Activated naive CD8-positive, alpha-beta T cell treated with anti-CD3 and anti-CD28 coated beads, Interleukin-2, amount 50 U/mL, for 24 hours (primary cell): ENCODE measurements around the gene IFT43.

Experiments
- ATAC-seq: fragments of 150-1000 bp; cut with Tn5 transposase; one replicate; pipeline ENCODE4 v1.10.0; 2021
- DNase-seq: peaks from one replicate; pipeline ENCODE4 v3.0.0; 2021
- H3K27ac Mint-ChIP-seq: one replicate; pipeline ENCODE4 v1.8.0; 2021; ENCODE audit warnings: mild to moderate bottlenecking, mixed read lengths
- H3K27me3 Mint-ChIP-seq: one replicate; pipeline ENCODE4 v1.8.0; 2021; ENCODE audit warnings: mixed read lengths
- H3K36me3 Mint-ChIP-seq: one replicate; pipeline ENCODE4 v1.8.0; 2021; ENCODE audit warnings: low read depth, mixed read lengths
- H3K4me1 Mint-ChIP-seq: one replicate; pipeline ENCODE4 v1.8.0; 2021; ENCODE audit warnings: mixed read lengths
- H3K4me3 Mint-ChIP-seq: one replicate; pipeline ENCODE4 v1.8.0; 2021; ENCODE audit warnings: mild to moderate bottlenecking, moderate library complexity, mixed read lengths
- H3K9me3 Mint-ChIP-seq: one replicate; pipeline ENCODE4 v1.8.0; 2021; ENCODE audit warnings: mixed read lengths

The IFT43 gene

DNA sequence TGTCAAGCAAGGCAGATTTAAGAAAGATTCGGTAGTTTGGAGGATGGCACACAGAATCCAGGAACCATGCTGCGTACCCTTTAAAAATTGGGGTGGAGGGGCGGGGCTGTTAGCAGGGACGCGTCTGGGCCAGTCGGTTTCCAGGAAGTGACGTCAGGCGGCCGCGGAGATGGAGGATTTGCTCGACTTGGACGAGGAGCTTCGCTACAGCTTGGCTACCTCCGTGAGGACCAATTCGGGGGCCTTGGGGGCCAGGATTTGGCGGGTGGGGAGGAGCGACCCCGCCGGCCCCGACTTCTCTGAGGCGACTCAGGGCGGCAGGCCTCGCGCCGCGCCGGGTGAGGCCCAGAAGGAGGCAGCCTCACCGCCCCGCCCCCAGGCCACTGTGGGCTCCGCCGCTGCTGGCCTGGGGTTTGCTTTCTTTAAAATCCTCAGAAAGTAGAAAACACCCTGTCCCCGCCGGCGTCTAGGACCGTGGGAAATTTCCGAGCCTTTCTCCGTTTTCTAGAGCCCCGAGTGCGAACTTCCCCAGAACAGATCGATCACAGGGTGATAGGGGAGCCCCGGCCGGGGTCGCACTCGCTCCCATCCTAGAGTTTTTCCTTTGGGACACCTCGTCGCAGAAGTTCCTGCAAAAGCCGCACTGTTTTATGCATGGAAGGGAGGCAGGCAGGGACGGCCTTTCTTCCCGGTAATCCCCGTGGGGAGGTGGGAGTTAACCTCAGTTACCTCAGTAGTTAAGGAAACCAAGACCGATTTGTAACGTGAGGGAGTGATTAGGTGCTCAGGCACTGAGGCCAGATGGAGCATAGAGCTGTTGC lies at the start of gene IFT43:
Gene IFT43 (plus strand): TSS at position 146 of the 821 bp plus-strand sequence. CDS start 24 bp downstream, at position 170.
- peak; percentile 73 for ATAC-seq
- Mint-ChIP-seq H3K4me3 (peak within 1 kb of the TSS; percentile 85), H3K4me1 (peaks cover 26% of the 10 kb centered on the region), H3K9me3 (no peaks in the 10 kb centered on the region), H3K27ac (peak within 1 kb of the TSS; percentile 62), H3K27me3 (peaks cover 2% of the 10 kb centered on the region), H3K36me3 (peaks cover 5% of the 10 kb centered on the region)
- DNase-seq = peak; percentile 91

DNA sequence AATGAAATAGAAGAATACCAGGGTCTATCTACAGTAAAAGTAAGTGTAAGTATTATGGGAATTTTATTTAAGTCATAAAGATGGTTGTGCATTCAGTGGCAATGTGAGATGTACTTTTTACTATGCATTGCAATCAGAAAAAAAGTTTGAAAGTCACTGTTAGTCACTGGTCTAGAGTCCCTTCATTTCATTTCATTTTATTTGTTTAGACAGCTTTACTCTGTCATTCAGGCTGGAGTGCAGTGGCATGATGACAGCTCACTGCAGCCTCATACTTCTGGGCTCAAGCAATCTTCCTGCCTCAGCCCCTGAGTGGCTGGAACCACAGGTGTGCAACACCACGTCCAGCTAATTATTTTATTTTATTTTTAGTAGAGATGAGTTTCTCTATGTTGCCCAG lies 46.4 kb upstream of the IFT43 start:
- no peaks in the 10 kb centered on the region for H3K4me1 Mint-ChIP-seq
- ATAC-seq (no peak), DNase-seq (no peak)
- no peak overlapping the region for H3K27ac Mint-ChIP-seq
- peaks cover 2% of the 10 kb centered on the region for H3K36me3 Mint-ChIP-seq
- no peak overlapping the region for H3K4me3 Mint-ChIP-seq
- no peaks in the 10 kb centered on the region for H3K9me3 Mint-ChIP-seq
- H3K27me3 Mint-ChIP-seq = no peaks in the 10 kb centered on the region

DNA sequence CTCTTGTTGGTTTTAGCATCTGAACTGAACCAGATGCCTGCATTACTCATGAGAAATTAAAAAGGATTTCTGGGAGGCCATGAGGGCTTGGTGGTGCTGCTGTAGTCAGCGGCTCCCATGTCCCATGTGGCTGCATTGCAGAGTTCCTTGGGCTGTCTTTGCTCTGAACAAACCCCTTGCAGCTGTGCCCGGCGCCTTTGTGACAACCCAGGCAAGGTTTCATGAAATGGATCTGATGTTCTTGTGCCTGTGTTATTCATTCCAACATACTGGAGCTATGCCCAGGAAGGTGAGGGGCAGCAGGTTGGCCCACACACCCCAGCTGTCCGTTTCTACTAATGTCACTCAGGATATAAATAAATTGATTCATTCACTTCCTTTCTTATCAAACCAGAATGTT lies 44.5 kb upstream of the IFT43 start:
- peaks cover 2% of the 10 kb centered on the region for H3K36me3 Mint-ChIP-seq

DNA sequence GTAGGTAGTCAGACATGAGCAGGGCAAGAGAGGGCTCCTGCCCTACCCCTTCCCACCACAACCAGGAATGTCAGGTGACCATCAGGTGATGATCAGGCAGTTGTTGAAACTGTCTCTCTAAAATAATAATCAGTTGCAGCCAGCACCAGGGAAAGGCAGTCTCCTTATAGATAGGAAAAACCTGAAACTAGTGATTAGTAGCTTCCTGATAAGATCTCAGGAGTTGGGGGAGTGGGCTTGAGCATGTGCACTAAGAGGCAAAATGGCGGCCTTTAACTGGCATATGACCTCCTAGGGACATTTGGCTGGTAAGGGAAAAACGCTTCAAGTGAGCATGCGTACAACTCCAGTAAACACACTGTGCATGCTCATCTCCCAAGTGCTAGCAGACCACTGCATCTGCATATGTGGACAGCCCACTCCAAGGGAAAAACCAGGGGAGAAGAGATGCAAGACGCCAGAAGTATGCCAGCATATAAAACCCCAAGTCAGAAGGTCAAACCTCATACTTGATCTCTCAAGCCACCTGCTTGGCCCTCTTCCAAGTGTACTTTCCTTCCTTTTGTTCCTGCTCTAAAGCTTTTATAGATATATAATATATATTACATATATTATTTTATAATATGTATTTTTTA lies 40.8 kb upstream of the IFT43 start:
- DNase-seq (no peak), ATAC-seq (no peak)
- Mint-ChIP-seq H3K4me3 (no peak overlapping the region), H3K9me3 (no peaks in the 10 kb centered on the region), H3K36me3 (peaks cover 2% of the 10 kb centered on the region), H3K4me1 (no peaks in the 10 kb centered on the region), H3K27ac (no peak overlapping the region), H3K27me3 (no peaks in the 10 kb centered on the region)

More for the DNA sequence above, 44.5 kb upstream of the IFT43 start:
- Mint-ChIP-seq H3K27me3 (no peaks in the 10 kb centered on the region), H3K27ac (no peak overlapping the region), H3K4me3 (no peak overlapping the region), H3K4me1 (no peaks in the 10 kb centered on the region), H3K9me3 (no peaks in the 10 kb centered on the region)
- DNase-seq (no peak), ATAC-seq (no peak)

DNA sequence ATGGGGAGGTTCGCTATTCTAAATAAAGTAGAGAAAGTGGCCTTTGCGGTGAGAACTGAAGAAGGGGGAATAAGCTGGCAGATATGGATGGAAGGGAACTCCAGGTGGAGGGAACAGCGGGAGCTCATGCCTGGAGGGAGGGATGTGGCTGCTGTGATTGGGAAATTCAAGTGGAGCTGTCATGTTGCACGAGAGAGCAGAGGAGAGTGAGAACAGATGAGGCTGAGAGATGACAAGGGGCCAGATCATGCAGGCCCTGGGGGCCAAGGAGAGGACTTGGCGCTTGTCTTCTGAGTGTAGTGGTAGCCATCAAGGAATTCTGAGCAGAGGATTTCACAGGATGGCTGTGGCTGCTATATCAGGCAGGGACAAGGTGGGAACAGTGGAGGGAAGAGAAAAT lies 38.8 kb upstream of the IFT43 start:
- no peaks in the 10 kb centered on the region for H3K9me3 Mint-ChIP-seq
- no peak overlapping the region for H3K4me3 Mint-ChIP-seq
- no peaks in the 10 kb centered on the region for H3K4me1 Mint-ChIP-seq
- no peaks in the 10 kb centered on the region for H3K27me3 Mint-ChIP-seq
- no peaks in the 10 kb centered on the region for H3K36me3 Mint-ChIP-seq
- H3K27ac Mint-ChIP-seq = no peak overlapping the region
- ATAC-seq (no peak), DNase-seq (no peak)

DNA sequence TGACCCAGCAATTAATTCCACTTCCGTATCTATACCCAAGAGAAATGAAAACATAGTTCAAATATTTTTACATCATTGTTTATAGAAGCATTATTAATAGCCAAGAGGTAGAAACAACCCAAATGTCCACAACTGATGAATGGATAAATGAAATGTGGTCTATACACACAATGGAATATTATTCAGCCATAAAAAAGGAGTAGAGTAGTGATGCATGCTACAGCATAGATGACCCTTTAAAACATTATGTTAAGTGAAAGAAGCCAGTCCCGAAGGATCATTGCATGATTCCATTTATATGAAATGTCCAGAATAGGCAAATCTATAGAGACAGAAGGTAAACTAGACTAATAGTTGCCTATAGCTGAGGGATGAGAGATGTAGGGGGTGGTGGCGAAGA lies 33.1 kb upstream of the IFT43 start:
- Mint-ChIP-seq H3K27me3 (no peaks in the 10 kb centered on the region), H3K4me1 (no peaks in the 10 kb centered on the region), H3K27ac (no peak overlapping the region), H3K9me3 (peaks cover 3% of the 10 kb centered on the region), H3K36me3 (peaks cover 3% of the 10 kb centered on the region), H3K4me3 (no peak overlapping the region)
- DNase-seq (no peak), ATAC-seq (no peak)

DNA sequence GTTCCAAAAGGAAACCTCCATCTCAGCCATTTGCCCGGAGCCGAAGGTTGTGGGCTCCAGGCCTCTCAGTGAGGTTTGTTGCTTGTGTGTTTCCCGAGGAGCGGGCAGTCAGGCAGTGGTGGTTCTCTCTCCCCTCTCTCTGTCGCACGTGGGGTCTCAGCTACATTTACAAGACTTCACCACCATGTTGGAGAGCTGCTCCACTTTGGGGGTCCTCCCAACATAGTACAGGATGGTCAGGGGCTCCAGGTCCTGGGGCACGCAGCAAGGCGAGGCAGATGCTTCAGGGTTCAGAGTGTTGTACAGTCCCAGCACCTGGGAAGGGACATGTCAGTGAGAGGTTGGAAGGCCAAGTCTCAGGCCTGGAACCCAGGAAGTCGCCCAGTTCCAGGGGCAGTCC lies 26.5 kb upstream of the IFT43 start:
- H3K4me1 Mint-ChIP-seq = peaks cover 4% of the 10 kb centered on the region
- H3K9me3 Mint-ChIP-seq = no peaks in the 10 kb centered on the region
- no peak for DNase-seq
- peaks cover 8% of the 10 kb centered on the region for H3K36me3 Mint-ChIP-seq
- no peaks in the 10 kb centered on the region for H3K27me3 Mint-ChIP-seq
- no peak overlapping the region for H3K27ac Mint-ChIP-seq
- no peak for ATAC-seq
- H3K4me3 Mint-ChIP-seq = no peak overlapping the region

DNA sequence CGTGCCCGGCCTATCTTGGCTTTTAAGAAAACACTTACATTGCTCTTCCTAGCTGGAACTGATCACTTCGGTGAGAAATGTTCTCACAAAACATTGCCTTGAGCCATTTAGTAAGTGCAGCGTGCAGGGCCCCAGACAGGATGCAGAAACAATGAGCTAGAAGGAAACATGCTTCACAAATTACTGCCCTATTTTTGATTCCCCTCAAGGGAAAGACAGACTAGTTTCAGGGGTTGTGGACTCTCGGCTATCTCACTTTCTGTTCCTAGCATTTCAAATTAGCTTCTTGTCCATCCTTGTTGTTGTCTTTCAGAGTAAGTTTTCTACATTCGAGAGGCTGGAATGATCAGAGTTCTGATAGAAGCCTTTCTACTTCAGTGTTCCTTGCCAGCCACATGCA lies 25.3 kb upstream of the IFT43 start:
- Mint-ChIP-seq H3K4me1 (peaks cover 4% of the 10 kb centered on the region), H3K27me3 (no peaks in the 10 kb centered on the region), H3K27ac (no peak overlapping the region), H3K36me3 (peaks cover 4% of the 10 kb centered on the region), H3K9me3 (no peaks in the 10 kb centered on the region), H3K4me3 (no peak overlapping the region)
- no peak for ATAC-seq
- no peak for DNase-seq

DNA sequence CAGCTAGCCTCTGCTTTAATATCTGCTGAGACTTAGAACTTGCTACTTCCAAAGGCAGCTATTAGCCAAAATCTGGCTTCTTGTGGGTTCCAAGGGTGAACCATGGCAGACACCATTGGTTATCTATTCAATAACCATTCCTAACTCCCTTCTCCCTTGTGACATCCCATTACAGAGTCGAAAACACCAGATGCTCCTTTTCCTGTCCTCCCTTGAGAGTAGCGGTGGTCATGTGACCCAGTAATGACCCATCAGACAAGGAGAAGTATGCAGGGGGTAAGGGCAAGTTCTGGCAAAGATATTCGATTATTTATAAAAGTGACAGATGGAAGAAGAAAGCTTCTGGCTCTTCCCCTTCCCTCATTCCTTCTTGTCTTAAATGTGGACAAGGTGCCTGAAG lies 23.9 kb upstream of the IFT43 start:
- no peaks in the 10 kb centered on the region for H3K9me3 Mint-ChIP-seq
- no peak for DNase-seq
- peaks cover 4% of the 10 kb centered on the region for H3K4me1 Mint-ChIP-seq
- H3K36me3 Mint-ChIP-seq = peaks cover 4% of the 10 kb centered on the region
- no peak overlapping the region for H3K4me3 Mint-ChIP-seq
- no peaks in the 10 kb centered on the region for H3K27me3 Mint-ChIP-seq
- no peak overlapping the region for H3K27ac Mint-ChIP-seq
- no peak for ATAC-seq

DNA sequence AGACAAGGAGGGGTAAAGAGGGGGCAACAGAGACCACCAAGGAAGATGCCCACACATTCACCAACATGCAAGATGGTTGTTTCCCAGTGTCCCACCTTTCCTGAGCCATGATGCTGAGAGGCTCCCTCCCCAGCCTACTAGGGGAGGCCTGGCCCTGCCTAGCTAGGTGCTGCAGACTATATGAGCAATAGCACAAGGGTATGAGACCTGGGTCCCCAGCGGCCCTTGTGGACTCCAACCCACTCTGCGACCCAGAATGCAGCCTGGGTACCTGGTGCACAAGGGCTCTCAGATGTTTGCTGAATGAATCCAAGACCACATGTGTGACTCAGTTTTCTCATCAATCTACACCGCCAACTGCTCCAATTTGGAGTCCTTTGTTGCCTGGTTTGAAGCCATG lies 17.7 kb upstream of the IFT43 start:
- H3K27me3 Mint-ChIP-seq = no peaks in the 10 kb centered on the region
- no peak overlapping the region for H3K4me3 Mint-ChIP-seq
- DNase-seq (no peak), ATAC-seq (no peak)
- no peaks in the 10 kb centered on the region for H3K9me3 Mint-ChIP-seq
- no peak overlapping the region for H3K27ac Mint-ChIP-seq
- H3K4me1 Mint-ChIP-seq = no peaks in the 10 kb centered on the region
- H3K36me3 Mint-ChIP-seq = peaks cover 2% of the 10 kb centered on the region

DNA sequence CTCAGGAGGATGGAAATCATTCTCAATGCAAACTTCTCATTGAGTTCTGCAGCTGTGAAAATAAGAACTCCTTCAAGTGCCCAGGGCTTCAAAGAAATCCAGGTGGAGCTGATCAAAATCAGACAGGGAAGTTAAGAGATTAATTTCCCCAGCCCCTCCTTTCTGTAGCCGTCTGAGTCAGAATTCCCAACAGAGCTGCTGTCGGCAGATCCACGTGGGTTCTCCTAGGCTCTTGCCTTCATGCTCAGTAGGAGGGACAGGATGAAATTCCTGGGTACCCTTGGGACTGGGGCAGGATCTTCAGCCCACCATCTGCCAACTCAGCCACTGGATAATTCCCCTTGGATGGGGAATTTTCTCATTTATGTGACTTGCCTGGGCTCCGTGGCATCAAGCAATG lies 17.1 kb upstream of the IFT43 start:
- no peak for ATAC-seq
- Mint-ChIP-seq H3K4me1 (no peaks in the 10 kb centered on the region), H3K4me3 (no peak overlapping the region), H3K27me3 (no peaks in the 10 kb centered on the region), H3K27ac (no peak overlapping the region), H3K9me3 (no peaks in the 10 kb centered on the region), H3K36me3 (peaks cover 2% of the 10 kb centered on the region)
- no peak for DNase-seq

DNA sequence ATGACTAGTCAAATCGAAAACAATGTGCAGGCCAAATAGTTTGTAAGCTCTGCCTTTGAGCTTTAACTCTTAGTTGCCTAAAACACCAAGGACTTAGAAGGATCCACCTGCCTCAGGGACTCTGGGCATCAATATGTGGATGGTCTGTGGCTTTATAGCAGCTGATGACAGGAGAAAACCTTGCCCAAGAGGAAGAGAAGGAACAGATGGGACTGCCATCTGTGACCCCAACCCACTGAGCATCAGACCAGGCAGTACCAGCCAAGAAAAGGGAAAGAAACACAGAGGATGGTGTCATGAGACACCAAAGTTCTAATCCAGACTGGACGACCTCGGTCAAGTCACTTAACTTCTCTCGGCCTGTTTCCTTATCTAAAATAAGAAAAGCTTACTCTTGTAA lies 16.4 kb upstream of the IFT43 start:
- Mint-ChIP-seq H3K9me3 (no peaks in the 10 kb centered on the region), H3K36me3 (peaks cover 2% of the 10 kb centered on the region), H3K4me1 (no peaks in the 10 kb centered on the region), H3K27ac (no peak overlapping the region), H3K4me3 (no peak overlapping the region), H3K27me3 (no peaks in the 10 kb centered on the region)
- DNase-seq (no peak), ATAC-seq (no peak)

DNA sequence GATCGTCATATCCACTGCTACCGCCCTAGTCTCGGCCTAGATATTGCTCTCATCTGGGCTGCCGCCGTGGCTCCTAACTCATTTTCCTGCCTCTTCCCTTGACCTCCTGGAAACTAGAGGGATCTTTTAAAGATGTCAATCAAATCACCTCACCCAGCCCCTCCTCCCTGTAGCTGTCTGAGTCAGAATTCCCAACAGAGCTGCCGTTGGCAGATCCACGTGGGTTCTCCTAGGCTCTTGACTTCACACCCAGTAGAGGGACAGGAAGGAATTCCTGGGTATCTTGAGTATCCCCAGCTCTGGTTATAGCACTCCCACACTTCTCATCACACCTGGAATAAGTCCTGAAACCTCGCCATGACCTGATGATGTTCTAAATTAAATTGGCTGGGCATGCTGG lies 15.7 kb upstream of the IFT43 start:
- H3K9me3 Mint-ChIP-seq = no peaks in the 10 kb centered on the region
- H3K27ac Mint-ChIP-seq = no peak overlapping the region
- ATAC-seq (no peak), DNase-seq (no peak)
- no peak overlapping the region for H3K4me3 Mint-ChIP-seq
- H3K36me3 Mint-ChIP-seq = peaks cover 2% of the 10 kb centered on the region
- H3K4me1 Mint-ChIP-seq = no peaks in the 10 kb centered on the region
- no peaks in the 10 kb centered on the region for H3K27me3 Mint-ChIP-seq

DNA sequence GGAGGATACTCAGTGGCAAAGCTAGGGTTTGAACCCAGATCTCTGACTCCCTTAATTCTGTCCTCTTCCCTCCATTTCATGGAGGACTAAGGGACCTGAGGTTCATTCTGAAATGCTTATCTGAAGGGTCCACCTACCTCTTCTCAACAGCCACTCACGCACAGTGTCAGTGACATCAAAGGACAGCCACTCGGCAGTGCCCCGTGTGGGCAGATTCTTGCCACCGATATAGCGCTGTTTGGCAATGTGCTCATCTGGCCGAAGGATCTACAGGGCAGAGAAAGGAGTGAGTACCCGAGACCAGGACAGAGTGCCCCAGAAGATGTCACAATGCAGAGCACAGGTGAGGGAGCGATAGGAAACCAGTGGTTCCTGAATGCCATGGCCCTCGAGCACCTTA lies 14.6 kb upstream of the IFT43 start:
- no peak for ATAC-seq
- DNase-seq = no peak
- no peak overlapping the region for H3K27ac Mint-ChIP-seq
- H3K4me3 Mint-ChIP-seq = no peak overlapping the region
- H3K36me3 Mint-ChIP-seq = peaks cover 2% of the 10 kb centered on the region
- H3K27me3 Mint-ChIP-seq = no peaks in the 10 kb centered on the region
- no peaks in the 10 kb centered on the region for H3K9me3 Mint-ChIP-seq
- no peaks in the 10 kb centered on the region for H3K4me1 Mint-ChIP-seq

DNA sequence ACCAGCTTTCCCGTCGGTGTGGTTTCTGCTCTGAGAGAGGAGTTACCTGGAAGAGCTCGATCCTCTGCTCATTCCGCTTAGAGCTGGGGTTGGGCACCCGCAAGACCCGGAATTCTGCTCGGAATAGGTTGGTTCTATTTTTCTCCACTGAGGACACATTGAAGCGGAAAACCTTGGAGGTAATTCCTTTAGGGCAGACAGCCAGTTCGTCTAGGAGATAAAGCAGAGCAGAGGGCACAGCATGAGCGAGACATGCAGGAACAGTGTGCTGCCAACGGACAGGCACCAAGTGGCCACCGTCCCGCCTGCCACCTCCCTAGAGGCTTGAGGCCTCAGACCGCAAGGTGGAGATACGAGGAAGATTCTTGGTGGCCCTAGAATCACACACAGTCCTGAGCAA lies 14.1 kb upstream of the IFT43 start:
- Mint-ChIP-seq H3K9me3 (no peaks in the 10 kb centered on the region), H3K27me3 (no peaks in the 10 kb centered on the region), H3K4me1 (no peaks in the 10 kb centered on the region), H3K36me3 (peaks cover 2% of the 10 kb centered on the region), H3K4me3 (no peak overlapping the region), H3K27ac (no peak overlapping the region)
- DNase-seq = no peak
- ATAC-seq = no peak
